ENCODE data around the gene LMAN2L.

- TF ChIP-seq CTCF (IDR thresholded peaks at IDR 0.05) (no peak), POLR2A (IDR thresholded peaks at IDR 0.05) (no peak)
Measured at GRCh38 chr2:96669539-96670215, 70.2 kb downstream of the LMAN2L start.

All from body of pancreas (tissue), 4 donors.